Adipocyte (in vitro differentiated cells): ENCODE results near the gene S100A6.

Experiments used
- DNase-seq: peaks from one replicate; pipeline ENCODE4 v3.0.0-alpha.2; 2015; ENCODE audit warnings: low read depth
- H3K27me3 ChIP-seq: replicated peaks from 2 replicates; pipeline ENCODE4 v1.7.0; 2013; ENCODE audit warnings: mild to moderate bottlenecking, low read length, moderate library complexity; ENCODE audit not compliant: control insufficient read depth, insufficient read depth
- H3K36me3 ChIP-seq: 2 replicates; pipeline ENCODE4 v1.7.0; 2013; ENCODE audit warnings: low read length, mild to moderate bottlenecking, moderate library complexity; ENCODE audit not compliant: control insufficient read depth, insufficient read depth, severe bottlenecking
- H3K4me1 ChIP-seq: 2 replicates; pipeline ENCODE4 v1.7.0; 2013; ENCODE audit warnings: mild to moderate bottlenecking, low read length, moderate library complexity; ENCODE audit not compliant: control insufficient read depth, insufficient read depth
- H3K4me3 ChIP-seq: 2 replicates; pipeline ENCODE4 v1.7.0; 2013; ENCODE audit warnings: mild to moderate bottlenecking, low read length, moderate library complexity
- H3K9ac ChIP-seq: 2 replicates; pipeline ENCODE4 v1.7.0; 2013; ENCODE audit warnings: mild to moderate bottlenecking, low read length, moderate library complexity
- H3K9me3 ChIP-seq: 2 replicates; pipeline ENCODE4 v1.7.0; 2013; ENCODE audit warnings: mild to moderate bottlenecking, low read length, moderate library complexity; ENCODE audit not compliant: control insufficient read depth

S100A6 gene

DNA sequence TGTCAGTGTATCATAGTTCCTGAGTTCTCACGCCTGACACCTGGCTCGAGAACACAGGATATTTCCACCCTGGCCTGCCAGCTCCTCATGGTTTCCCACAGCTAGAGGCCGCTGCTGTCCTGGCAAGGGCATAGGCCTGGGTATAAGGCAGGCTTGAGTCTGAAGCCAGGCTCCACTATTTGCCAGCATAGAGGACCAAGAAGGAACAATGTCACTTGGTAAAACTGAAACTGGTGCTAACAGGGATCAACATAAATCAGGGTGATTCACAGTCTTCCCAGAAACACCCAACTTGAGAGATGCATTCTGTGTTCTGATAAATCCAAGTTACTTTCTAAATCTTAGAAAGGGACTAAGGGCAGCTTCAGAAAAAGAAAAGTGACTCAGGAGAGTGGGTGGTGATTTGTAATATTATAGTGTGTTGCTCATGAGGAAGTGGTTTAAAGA, 36.8 kb upstream of the S100A6 start:
- peak; percentile 93 for DNase-seq
- Histone ChIP-seq H3K9me3 (no peaks in the 10 kb centered on the region), H3K27me3 (no peaks in the 10 kb centered on the region), H3K4me3 (peak overlapping the region; percentile 53), H3K9ac (peak overlapping the region; percentile 73), H3K4me1 (peaks cover 27% of the 10 kb centered on the region), H3K36me3 (no peaks in the 10 kb centered on the region)

GRCh38 chr1:153571706-153572105, 35.9 kb upstream of the S100A6 start:
- H3K36me3 ChIP-seq, result no peaks in the 10 kb centered on the region
- H3K27me3 ChIP-seq, result no peaks in the 10 kb centered on the region
- no peak for DNase-seq

DNA sequence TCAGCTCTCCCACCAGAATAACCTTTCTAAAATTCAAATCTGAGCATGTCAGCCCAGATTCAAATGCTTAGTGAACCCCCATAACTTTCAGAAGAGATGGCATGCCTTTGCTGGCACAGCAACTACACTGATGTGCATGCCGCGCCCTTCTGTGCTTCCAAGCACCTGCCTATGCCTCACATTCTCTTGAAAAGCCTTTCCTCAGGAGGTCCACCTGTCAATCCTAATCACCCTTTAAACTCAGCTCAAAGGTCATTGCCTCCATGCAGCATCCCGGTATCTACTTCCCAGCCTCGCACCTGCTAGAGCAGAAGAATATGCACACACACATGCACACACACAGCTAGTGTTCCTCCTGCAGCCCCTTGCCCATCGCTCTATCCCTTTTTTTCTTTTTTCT, 35.1 kb upstream of the S100A6 start:
- Histone ChIP-seq H3K9me3 (no peaks in the 10 kb centered on the region), H3K4me3 (no peak overlapping the region), H3K36me3 (no peaks in the 10 kb centered on the region), H3K27me3 (no peaks in the 10 kb centered on the region), H3K9ac (no peak overlapping the region), H3K4me1 (peaks cover 42% of the 10 kb centered on the region)
- DNase-seq, result no peak

More at GRCh38 chr1:153571706-153572105, 35.9 kb upstream of the S100A6 start:
- Histone ChIP-seq H3K4me3 (no peak overlapping the region), H3K9ac (no peak overlapping the region), H3K9me3 (no peaks in the 10 kb centered on the region), H3K4me1 (peaks cover 34% of the 10 kb centered on the region)

DNA sequence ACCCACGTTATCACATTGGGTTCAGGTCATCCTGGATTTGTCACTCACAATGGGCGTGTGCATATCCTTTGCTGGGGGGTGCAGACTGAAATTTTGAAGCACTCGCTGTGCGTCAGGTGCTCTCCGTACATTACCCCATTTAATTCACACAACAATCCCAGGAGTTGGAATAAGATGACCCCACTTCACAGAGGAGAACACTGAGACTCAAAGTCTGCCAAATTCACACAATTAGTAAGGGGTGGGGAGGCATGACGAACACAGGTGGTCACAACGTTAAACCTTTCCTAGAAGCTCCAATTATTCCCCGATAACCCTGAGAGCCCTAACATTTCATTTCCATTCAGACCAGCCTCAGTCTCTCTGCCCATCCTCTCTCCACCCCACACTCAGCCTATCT, 33.7 kb upstream of the S100A6 start:
- no peak for DNase-seq
- no peaks in the 10 kb centered on the region for H3K27me3 ChIP-seq
- H3K9ac ChIP-seq, result no peak overlapping the region
- no peak overlapping the region for H3K4me3 ChIP-seq
- H3K4me1 ChIP-seq, result peaks cover 49% of the 10 kb centered on the region
- no peaks in the 10 kb centered on the region for H3K9me3 ChIP-seq
- H3K36me3 ChIP-seq, result no peaks in the 10 kb centered on the region

GRCh38 chr1:153568367-153569099, 32.7 kb upstream of the S100A6 start:
- H3K36me3 ChIP-seq, result no peaks in the 10 kb centered on the region
- no peaks in the 10 kb centered on the region for H3K9me3 ChIP-seq
- DNase-seq, result peak; percentile 97
- peak overlapping the region; percentile 48 for H3K4me3 ChIP-seq
- H3K27me3 ChIP-seq, result no peaks in the 10 kb centered on the region
- peak overlapping the region; percentile 76 for H3K9ac ChIP-seq
- H3K4me1 ChIP-seq, result peaks cover 47% of the 10 kb centered on the region

DNA sequence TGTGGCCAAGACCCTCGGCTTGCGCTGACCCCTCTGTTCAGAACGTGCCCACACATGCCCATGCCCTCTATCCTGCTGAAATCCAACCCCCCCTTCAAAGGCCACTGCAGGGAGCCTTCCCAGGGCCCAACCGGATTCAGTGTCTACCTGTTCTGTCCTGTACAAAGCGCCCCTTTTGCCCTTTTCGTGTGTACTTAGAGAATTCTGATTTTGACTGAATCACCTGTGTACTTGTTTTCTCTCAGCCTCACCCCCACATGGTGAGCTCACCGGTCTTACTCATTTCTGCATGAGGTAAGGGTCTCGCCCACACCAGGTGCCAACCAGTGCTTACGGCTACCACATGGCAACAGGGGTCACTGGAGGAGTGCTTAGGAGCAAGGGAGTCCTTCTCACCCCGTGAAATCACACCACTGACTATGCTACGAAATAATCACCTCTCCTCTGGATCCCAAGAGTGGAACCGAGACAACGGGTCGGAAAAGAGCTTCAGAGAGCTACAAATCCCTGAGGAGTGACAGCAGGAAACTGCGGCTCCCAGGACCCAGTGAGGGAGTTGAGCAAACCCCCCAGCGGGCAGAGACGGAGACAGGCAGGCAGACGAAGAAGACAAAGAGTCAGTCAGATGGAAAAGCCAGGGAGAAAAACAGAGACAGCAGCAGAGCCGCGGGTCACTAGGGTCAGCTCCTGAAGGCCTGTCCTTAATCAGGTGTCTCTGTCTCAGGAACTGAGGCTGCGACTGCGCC, 32.0 kb upstream of the S100A6 start:
- Histone ChIP-seq H3K27me3 (no peaks in the 10 kb centered on the region), H3K36me3 (no peaks in the 10 kb centered on the region), H3K9me3 (no peaks in the 10 kb centered on the region), H3K4me1 (peaks cover 40% of the 10 kb centered on the region), H3K4me3 (peak overlapping the region; percentile 48), H3K9ac (peak overlapping the region; percentile 76)
- no peak for DNase-seq

GRCh38 chr1:153566414-153567371, 30.9 kb upstream of the S100A6 start:
- Histone ChIP-seq H3K27me3 (no peaks in the 10 kb centered on the region), H3K4me1 (peaks cover 34% of the 10 kb centered on the region), H3K36me3 (no peaks in the 10 kb centered on the region), H3K9me3 (no peaks in the 10 kb centered on the region), H3K9ac (peak overlapping the region; percentile 90), H3K4me3 (peak overlapping the region; percentile 67)
- peak; percentile 99 for DNase-seq

GRCh38 chr1:153565529-153566374, 30.0 kb upstream of the S100A6 start, which contains the start of gene S100A2:
Gene S100A2 (minus strand): TSS chr1:153565844. CDS start chr1:153563877, 1,967 bp downstream.
- no peaks in the 10 kb centered on the region for H3K9me3 ChIP-seq
- H3K4me3 ChIP-seq, result peak within 1 kb of the TSS; percentile 67
- H3K27me3 ChIP-seq, result no peaks in the 10 kb centered on the region
- H3K4me1 ChIP-seq, result peaks cover 34% of the 10 kb centered on the region
- no peaks in the 10 kb centered on the region for H3K36me3 ChIP-seq
- DNase-seq, result peak; percentile 94
- H3K9ac ChIP-seq, result peak within 1 kb of the TSS; percentile 90

GRCh38 chr1:153563991-153564390, 28.2 kb upstream of the S100A6 start:
- DNase-seq, result no peak
- no peaks in the 10 kb centered on the region for H3K36me3 ChIP-seq
- H3K9me3 ChIP-seq, result no peaks in the 10 kb centered on the region
- H3K9ac ChIP-seq, result no peak overlapping the region
- H3K4me1 ChIP-seq, result peaks cover 34% of the 10 kb centered on the region
- H3K4me3 ChIP-seq, result no peak overlapping the region
- H3K27me3 ChIP-seq, result no peaks in the 10 kb centered on the region

DNA sequence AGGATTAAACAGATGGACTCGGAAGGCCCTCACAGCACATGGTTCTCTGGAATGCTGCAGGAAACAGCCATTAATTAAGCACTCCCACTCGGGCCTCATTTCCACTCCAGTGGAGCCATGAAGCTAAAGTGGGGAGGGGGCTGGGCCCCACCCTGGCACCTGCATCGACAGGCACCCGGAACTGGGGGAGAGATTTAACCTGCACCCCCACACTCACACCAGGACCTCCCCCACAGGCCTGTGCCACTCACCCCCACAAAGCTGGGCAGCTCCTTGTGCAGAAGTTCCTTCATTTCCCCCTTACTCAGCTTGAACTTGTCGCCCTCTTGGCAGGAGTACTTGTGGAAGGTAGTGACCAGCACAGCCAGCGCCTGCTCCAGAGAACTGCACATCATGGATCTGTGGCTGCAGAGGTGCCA, 27.7 kb upstream of the S100A6 start:
- peaks cover 30% of the 10 kb centered on the region for H3K4me1 ChIP-seq
- H3K36me3 ChIP-seq, result no peaks in the 10 kb centered on the region
- no peaks in the 10 kb centered on the region for H3K27me3 ChIP-seq
- no peak overlapping the region for H3K4me3 ChIP-seq
- no peak overlapping the region for H3K9ac ChIP-seq
- DNase-seq, result no peak
- no peaks in the 10 kb centered on the region for H3K9me3 ChIP-seq
